B cell (primary cell): Measurements from ENCODE around the gene MDGA2. TPM values are rescaled to one million over a fixed set of nuclear protein-coding genes. Genes with fewer than 3 reads are reported as not detected.

ENCODE experiments used
- ATAC-seq: fragments of 200-7000 bp; cut with Tn5 transposase; one replicate; pipeline ENCODE4 v1.10.0; 2021; ENCODE audit warnings: low read depth, mild to moderate bottlenecking, moderate number of reproducible peaks, moderate library complexity
- CTCF ChIA-PET: fragments of 350-600 bp; sonication (Branson Sonifier 250); formaldehyde crosslinking; loops from one replicate; lab custom pipeline; 2021; ENCODE audit warnings: antibody characterized with exemption, inconsistent platforms; lab: Charles Lee
- POLR2A ChIA-PET: fragments of 350-600 bp; sonication (Branson Sonifier 250); formaldehyde crosslinking; loops from one replicate; lab custom pipeline; 2021; ENCODE audit warnings: antibody characterized with exemption; lab: Charles Lee
- DNase-seq: peaks from one replicate; pipeline ENCODE4 v3.0.0; 2013
- H2AFZ ChIP-seq: 2 replicates; pipeline ENCODE4 v1.6.1; 2012; ENCODE audit warnings: mild to moderate bottlenecking, low read depth, low read length; ENCODE audit not compliant: insufficient read depth, poor library complexity, severe bottlenecking
- H3K27ac ChIP-seq, 2 donors: 1 replicate in 1 of 2; 2 replicates in 1 of 2; pipeline ENCODE4 v1.5.1; 2012 to 2013; ENCODE audit warnings: low read length in 2 of 2, mild to moderate bottlenecking in 2 of 2, moderate library complexity in 1 of 2
- H3K27me3 ChIP-seq, 4 experiments: fragments of 200-600 bp in 1 of 4; sonication (generic) in 1 of 4; replicated peaks in 1 of 4; 1 replicate in 2 of 4; 2 replicates in 2 of 4; pipeline versions ENCODE4 v1.6.1 to v1.7.0; 2013 to 2016; ENCODE audit warnings: low read length in 3 of 4, mild to moderate bottlenecking in 2 of 4, mixed read lengths in 1 of 4, moderate library complexity in 1 of 4; ENCODE audit not compliant: insufficient read depth in 4 of 4, control insufficient read depth in 3 of 4; ENCODE audit errors: control extremely low read depth in 1 of 4
- H3K36me3 ChIP-seq, 2 experiments: replicated peaks in 1 of 2; 1 replicate in 1 of 2; 2 replicates in 1 of 2; pipeline versions ENCODE4 v1.6.1 to v1.7.1; 2013; ENCODE audit warnings: low read length in 1 of 2; ENCODE audit not compliant: insufficient read depth in 2 of 2, control insufficient read depth in 1 of 2; ENCODE audit errors: control extremely low read depth in 1 of 2, extremely low read depth in 1 of 2
- H3K4me1 ChIP-seq, 2 donors: fragments of 200-600 bp in 1 of 2; sonication (generic) in 1 of 2; 1 replicate in 1 of 2; 2 replicates in 1 of 2; pipeline versions ENCODE4 v1.5.1 to v1.6.1; 2013 to 2017; ENCODE audit warnings: low read length in 2 of 2; ENCODE audit not compliant: control insufficient read depth in 2 of 2, insufficient read depth in 2 of 2
- H3K4me2 ChIP-seq: replicated peaks from 2 replicates; pipeline ENCODE3; 2012; ENCODE audit warnings: mild to moderate bottlenecking, low read depth, low read length; ENCODE audit not compliant: poor library complexity, severe bottlenecking
- H3K4me3 ChIP-seq, 5 experiments: fragments of 200-600 bp in 1 of 5; sonication (generic) in 1 of 5; 1 replicate in 3 of 5; 2 replicates in 2 of 5; pipeline versions ENCODE4 v1.5.1 to v1.7.0; 2011 to 2016; ENCODE audit warnings: low read length in 4 of 5, mild to moderate bottlenecking in 4 of 5, low read depth in 2 of 5, control low read depth in 1 of 5, moderate library complexity in 1 of 5; ENCODE audit not compliant: insufficient read depth in 1 of 5; ENCODE audit errors: control extremely low read depth in 1 of 5, extremely low read depth in 1 of 5
- H3K79me2 ChIP-seq: fragments of 200-600 bp; sonication (generic); one replicate; pipeline ENCODE4 v1.6.0; 2016; ENCODE audit warnings: low read length; ENCODE audit not compliant: control insufficient read depth, insufficient read depth
- H3K9ac ChIP-seq: fragments of 200-600 bp; sonication (generic); 2 replicates; pipeline ENCODE4 v1.6.1; 2017; ENCODE audit warnings: mild to moderate bottlenecking, low read length, moderate library complexity
- H3K9me3 ChIP-seq, 3 donors: one replicate each; pipeline versions ENCODE4 v1.6.1 to v1.7.1; 2013; ENCODE audit warnings: low read length in 2 of 3; ENCODE audit not compliant: control insufficient read depth in 2 of 3, insufficient read depth in 1 of 3; ENCODE audit errors: control extremely low read depth in 1 of 3
- H4K20me1 ChIP-seq: 2 replicates; pipeline ENCODE4 v1.6.0; 2012; ENCODE audit warnings: mild to moderate bottlenecking, low read length; ENCODE audit not compliant: insufficient read depth, control insufficient read depth, poor library complexity, severe bottlenecking
- H3K27ac Mint-ChIP-seq: one replicate; pipeline ENCODE4 v1.8.0; 2021; ENCODE audit warnings: mixed read lengths
- H3K27me3 Mint-ChIP-seq: one replicate; pipeline ENCODE4 v1.8.0; 2021; ENCODE audit warnings: mixed read lengths
- H3K4me1 Mint-ChIP-seq: one replicate; pipeline ENCODE4 v1.8.0; 2021; ENCODE audit warnings: mixed read lengths
- H3K4me3 Mint-ChIP-seq: one replicate; pipeline ENCODE4 v1.8.0; 2021; ENCODE audit warnings: mixed read lengths
- H3K9me3 Mint-ChIP-seq: one replicate; pipeline ENCODE4 v1.8.0; 2022; ENCODE audit warnings: mixed read lengths; ENCODE audit not compliant: insufficient read depth
- EZH2 ChIP-seq: IDR thresholded peaks from 2 replicates; pipeline ENCODE4 v1.6.1; 2012; ENCODE audit warnings: borderline replicate concordance, low read depth, mild to moderate bottlenecking, moderate library complexity, low read length; ENCODE audit not compliant: insufficient read depth, poor library complexity, severe bottlenecking
- WGBS: methylation state at CpG from one replicate; pipeline ENCODE4 v1.1.5; 2013; ENCODE audit warnings: missing lambda C conversion rate; ENCODE audit not compliant: insufficient coverage; 5-methylcytosine and 5-hydroxymethylcytosine counted together
- intact Hi-C: fragments of 100-400 bp; cut with micrococcal nuclease; formaldehyde crosslinking; loops from one replicate; pipeline ENCODE4 v1.10.0; 2022
- polyA plus RNA-seq: library from polyadenylated mRNA; depleted of rRNA; stranded (reverse); fragments of >200 nt; gene quantifications from 2 replicates; pipeline ENCODE4 v1.2.3, GENCODE V29; 2012
- total RNA-seq, 2 donors: library from RNA; stranded (reverse); fragments of 120-200 nt in 1 of 2; gene quantifications; 1 replicate in 1 of 2; 2 replicates in 1 of 2; pipeline versions ENCODE4 v1.2.3 to v1.2.4, GENCODE V29; 2013 to 2022
- TF ChIP-seq, protein P1 (sequence below): fragments of 200-600 bp; IDR thresholded peaks from one replicate; pipeline ENCODE4 v1.8.0; 2022; ENCODE audit warnings: antibody characterized with exemption, mild to moderate bottlenecking

Gene MDGA2
- total and polyA plus RNA-seq, 2 donors (not counting 1 experiment from before 2014, with no cell fraction given), result not detected

DNA sequence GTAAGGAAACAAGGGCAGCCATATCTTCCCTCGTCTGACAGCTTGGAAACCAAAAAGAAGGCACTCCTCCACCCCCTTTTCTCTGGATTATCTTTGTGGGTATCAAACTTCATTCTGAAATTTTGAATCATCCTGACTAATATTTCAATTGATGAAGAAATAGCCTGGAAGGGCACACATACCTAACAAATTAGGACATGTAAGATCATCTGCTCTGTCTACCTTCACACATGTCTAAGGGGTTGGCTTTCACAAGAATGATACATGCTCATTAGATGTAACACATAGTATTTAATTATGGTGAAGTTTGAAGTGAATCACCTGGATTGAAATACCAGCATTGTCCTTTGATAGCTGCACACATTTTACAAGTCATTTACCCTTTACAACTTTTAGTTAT, 675.7 kb downstream of the MDGA2 start:
- Histone ChIP-seq H3K4me2 (no peak overlapping the region), H3K79me2 (no peaks in the 10 kb centered on the region), H3K4me3 (no peak overlapping the region), H2AFZ (no peak overlapping the region), H4K20me1 (no peaks in the 10 kb centered on the region), H3K36me3 (no peaks in the 10 kb centered on the region), H3K9ac (no peak overlapping the region), H3K27ac (no peak overlapping the region), H3K9me3 (no peaks in the 10 kb centered on the region), H3K27me3 (no peaks in the 10 kb centered on the region), H3K4me1 (no peaks in the 10 kb centered on the region)
- Mint-ChIP-seq H3K9me3 (no peaks in the 10 kb centered on the region), H3K4me1 (no peaks in the 10 kb centered on the region), H3K4me3 (no peak overlapping the region), H3K27ac (no peak overlapping the region), H3K27me3 (no peaks in the 10 kb centered on the region)
- CTCF ChIA-PET, result no interaction called here
- intact Hi-C loops, result no loop called here
- POLR2A ChIA-PET, result no interaction called here
- no CpG with 5 or more reads among the region's 1 CpG for WGBS
- ATAC-seq (no peak), DNase-seq (no peak)
- TF ChIP-seq, protein P1, sequence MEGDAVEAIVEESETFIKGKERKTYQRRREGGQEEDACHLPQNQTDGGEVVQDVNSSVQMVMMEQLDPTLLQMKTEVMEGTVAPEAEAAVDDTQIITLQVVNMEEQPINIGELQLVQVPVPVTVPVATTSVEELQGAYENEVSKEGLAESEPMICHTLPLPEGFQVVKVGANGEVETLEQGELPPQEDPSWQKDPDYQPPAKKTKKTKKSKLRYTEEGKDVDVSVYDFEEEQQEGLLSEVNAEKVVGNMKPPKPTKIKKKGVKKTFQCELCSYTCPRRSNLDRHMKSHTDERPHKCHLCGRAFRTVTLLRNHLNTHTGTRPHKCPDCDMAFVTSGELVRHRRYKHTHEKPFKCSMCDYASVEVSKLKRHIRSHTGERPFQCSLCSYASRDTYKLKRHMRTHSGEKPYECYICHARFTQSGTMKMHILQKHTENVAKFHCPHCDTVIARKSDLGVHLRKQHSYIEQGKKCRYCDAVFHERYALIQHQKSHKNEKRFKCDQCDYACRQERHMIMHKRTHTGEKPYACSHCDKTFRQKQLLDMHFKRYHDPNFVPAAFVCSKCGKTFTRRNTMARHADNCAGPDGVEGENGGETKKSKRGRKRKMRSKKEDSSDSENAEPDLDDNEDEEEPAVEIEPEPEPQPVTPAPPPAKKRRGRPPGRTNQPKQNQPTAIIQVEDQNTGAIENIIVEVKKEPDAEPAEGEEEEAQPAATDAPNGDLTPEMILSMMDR, result no peak
- no peak for TF ChIP-seq EZH2

DNA sequence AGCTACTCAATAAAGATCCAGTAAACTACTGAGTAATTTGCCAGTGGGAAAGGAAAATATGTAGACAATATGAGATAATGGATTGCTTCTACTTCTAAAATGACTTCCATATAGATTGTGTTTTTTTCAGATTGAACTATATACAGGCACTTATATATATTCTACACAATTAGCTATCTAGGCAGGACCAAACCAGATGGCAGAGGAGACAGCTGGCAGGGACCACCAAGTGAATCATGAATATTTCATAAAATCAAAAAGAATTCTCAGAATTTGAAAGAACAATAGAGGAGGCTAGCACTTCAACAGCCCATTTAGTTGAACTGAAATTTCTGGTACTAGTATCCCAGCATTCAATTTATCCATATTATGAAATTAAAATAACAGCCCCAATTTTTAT, 685.8 kb downstream of the MDGA2 start:
- Histone ChIP-seq H3K9me3 (no peaks in the 10 kb centered on the region), H3K27ac (no peak overlapping the region), H3K36me3 (no peaks in the 10 kb centered on the region), H3K4me3 (no peak overlapping the region), H3K27me3 (no peaks in the 10 kb centered on the region), H2AFZ (no peak overlapping the region), H3K9ac (no peak overlapping the region), H3K4me2 (no peak overlapping the region), H4K20me1 (no peaks in the 10 kb centered on the region), H3K4me1 (no peaks in the 10 kb centered on the region), H3K79me2 (no peaks in the 10 kb centered on the region)
- H3K4me3 Mint-ChIP-seq, result no peak overlapping the region
- intact Hi-C loops, result no loop called here
- no peak for DNase-seq
- TF ChIP-seq EZH2, result no peak
- TF ChIP-seq, protein P1, result no peak
- H3K9me3 Mint-ChIP-seq, result peaks cover 2% of the 10 kb centered on the region
- ChIA-PET POLR2A (no interaction called here), CTCF (no interaction called here)
- no peaks in the 10 kb centered on the region for H3K4me1 Mint-ChIP-seq
- no peak for ATAC-seq
- no peak overlapping the region for H3K27ac Mint-ChIP-seq
- no peaks in the 10 kb centered on the region for H3K27me3 Mint-ChIP-seq
